Neural progenitor cell (in vitro differentiated cells): ENCODE measurements around the gene DPYD. TPM values are rescaled to one million over a fixed set of nuclear protein-coding genes. Genes with fewer than 3 reads are reported as not detected.

Experiments used
- DNase-seq: peaks from one replicate; pipeline ENCODE4 v3.0.0-alpha.2; 2016; ENCODE audit warnings: low spot score
- H2AFZ ChIP-seq: fragments of 200-600 bp; sonication (generic); replicated peaks from 2 replicates; pipeline ENCODE4 v1.6.1; 2016; ENCODE audit warnings: antibody characterized with exemption
- H3F3A ChIP-seq: fragments of 200-600 bp; sonication (generic); 2 replicates; pipeline ENCODE4 v1.6.1; 2016; ENCODE audit warnings: antibody characterized with exemption, low read depth
- H3K27ac ChIP-seq: fragments of 200-600 bp; sonication (generic); 2 replicates; pipeline ENCODE4 v1.5.1; 2016; ENCODE audit warnings: mild to moderate bottlenecking
- H3K27me3 ChIP-seq: fragments of 200-600 bp; sonication (generic); 2 replicates; pipeline ENCODE4 v1.6.1; 2016; ENCODE audit warnings: mild to moderate bottlenecking, moderate library complexity
- H3K36me3 ChIP-seq: fragments of 200-600 bp; sonication (generic); 2 replicates; pipeline ENCODE4 v1.5.1; 2016
- H3K4me1 ChIP-seq: fragments of 200-600 bp; sonication (generic); 2 replicates; pipeline ENCODE4 v1.6.1; 2016; ENCODE audit warnings: mixed run types
- H3K4me2 ChIP-seq: fragments of 200-600 bp; sonication (generic); 2 replicates; pipeline ENCODE4 v1.6.1; 2016
- H3K4me3 ChIP-seq: fragments of 200-600 bp; sonication (generic); 2 replicates; pipeline ENCODE4 v1.5.1; 2016
- H3K79me2 ChIP-seq: fragments of 200-600 bp; sonication (generic); 2 replicates; pipeline ENCODE4 v1.6.1; 2016; ENCODE audit warnings: low read depth
- H3K9ac ChIP-seq: fragments of 200-600 bp; sonication (generic); 2 replicates; pipeline ENCODE4 v1.6.1; 2016
- H3K9me3 ChIP-seq: fragments of 200-600 bp; sonication (generic); 2 replicates; pipeline ENCODE4 v1.5.1; 2016; ENCODE audit warnings: low read depth
- H4K20me1 ChIP-seq: fragments of 200-600 bp; sonication (generic); 2 replicates; pipeline ENCODE4 v1.6.1; 2016; ENCODE audit warnings: low read depth
- H3K27ac Mint-ChIP-seq: 3 replicates; pipeline ENCODE4 v1.8.0; 2021; ENCODE audit warnings: mixed read lengths
- H3K27me3 Mint-ChIP-seq: 2 replicates; pipeline ENCODE4 v1.8.0; 2022; ENCODE audit warnings: low read depth, mild to moderate bottlenecking, inconsistent platforms, moderate library complexity, mixed read lengths; ENCODE audit not compliant: insufficient read depth
- H3K36me3 Mint-ChIP-seq: 3 replicates; pipeline ENCODE4 v1.8.0; 2021; ENCODE audit warnings: mixed read lengths
- H3K4me1 Mint-ChIP-seq: 3 replicates; pipeline ENCODE4 v1.8.0; 2021; ENCODE audit warnings: mixed read lengths
- H3K4me3 Mint-ChIP-seq: 3 replicates; pipeline ENCODE4 v1.8.0; 2021; ENCODE audit warnings: mild to moderate bottlenecking, moderate library complexity, mixed read lengths
- H3K9me3 Mint-ChIP-seq: 3 replicates; pipeline ENCODE4 v1.8.0; 2020; ENCODE audit warnings: mixed read lengths
- CTCF ChIP-seq: fragments of 200-600 bp; sonication (generic); IDR thresholded peaks from 2 replicates; pipeline ENCODE4 v1.5.1; 2017; ENCODE audit warnings: antibody characterized with exemption, mild to moderate bottlenecking
- EZH2 ChIP-seq: fragments of 200-600 bp; sonication (generic); IDR thresholded peaks from 2 replicates; pipeline ENCODE4 v1.6.1; 2017; ENCODE audit warnings: antibody characterized with exemption, mild to moderate bottlenecking, moderate library complexity
- EZH2phosphoT487 ChIP-seq: fragments of 200-600 bp; sonication (generic); IDR thresholded peaks from 2 replicates; pipeline ENCODE4 v1.6.1; 2017; ENCODE audit warnings: antibody characterized with exemption
- total RNA-seq: library from RNA; depleted of rRNA; stranded (reverse); fragments of >200 nt; gene quantifications from 2 replicates; pipeline ENCODE4 v1.2.3, GENCODE V29; 2015; ENCODE audit warnings: low replicate concordance

DPYD gene
- total RNA-seq, 1 donor from 2014 or later: 0.43 TPM

- H3K36me3 Mint-ChIP-seq: no peaks in the 10 kb centered on the region
- Histone ChIP-seq H3K27me3 (no peaks in the 10 kb centered on the region), H4K20me1 (no peaks in the 10 kb centered on the region), H3F3A (no peaks in the 10 kb centered on the region), H3K4me3 (no peak overlapping the region), H3K4me2 (no peak overlapping the region), H3K9me3 (no peaks in the 10 kb centered on the region), H3K9ac (no peak overlapping the region), H3K4me1 (no peaks in the 10 kb centered on the region), H2AFZ (no peak overlapping the region), H3K27ac (no peak overlapping the region), H3K36me3 (no peaks in the 10 kb centered on the region), H3K79me2 (no peaks in the 10 kb centered on the region)
- no peak overlapping the region for H3K27ac Mint-ChIP-seq
- no peak for DNase-seq
- H3K9me3 Mint-ChIP-seq: no peaks in the 10 kb centered on the region
- H3K4me1 Mint-ChIP-seq: peaks cover 15% of the 10 kb centered on the region
- no peak for TF ChIP-seq EZH2phosphoT487
- no peak for TF ChIP-seq CTCF
- TF ChIP-seq EZH2: no peak
- no peak overlapping the region for H3K4me3 Mint-ChIP-seq
- H3K27me3 Mint-ChIP-seq: no peaks in the 10 kb centered on the region
Observed at GRCh38 chr1:97533358-97533757, 387.5 kb downstream of the DPYD start.

GRCh38 chr1:97529600-97529999, 391.2 kb downstream of the DPYD start:
- Mint-ChIP-seq H3K9me3 (no peaks in the 10 kb centered on the region), H3K4me1 (no peaks in the 10 kb centered on the region), H3K36me3 (no peaks in the 10 kb centered on the region), H3K27me3 (no peaks in the 10 kb centered on the region), H3K27ac (no peak overlapping the region), H3K4me3 (no peak overlapping the region)
- no peak overlapping the region for H3K4me2 ChIP-seq
- TF ChIP-seq CTCF (no peak), EZH2phosphoT487 (no peak), EZH2 (no peak)
- H3K4me1 ChIP-seq: no peaks in the 10 kb centered on the region
- H3K36me3 ChIP-seq: no peaks in the 10 kb centered on the region
- no peaks in the 10 kb centered on the region for H3K79me2 ChIP-seq
- no peaks in the 10 kb centered on the region for H3K9me3 ChIP-seq
- H2AFZ ChIP-seq: no peak overlapping the region
- no peak overlapping the region for H3K4me3 ChIP-seq
- no peak overlapping the region for H3K27ac ChIP-seq
- no peak overlapping the region for H3K9ac ChIP-seq
- H3F3A ChIP-seq: no peaks in the 10 kb centered on the region
- DNase-seq: no peak
- H3K27me3 ChIP-seq: no peaks in the 10 kb centered on the region
- H4K20me1 ChIP-seq: no peaks in the 10 kb centered on the region

GRCh38 chr1:97524211-97524610, 396.6 kb downstream of the DPYD start:
- no peaks in the 10 kb centered on the region for H3K9me3 ChIP-seq
- no peak overlapping the region for H3K9ac ChIP-seq
- H3K27ac ChIP-seq: no peak overlapping the region
- Mint-ChIP-seq H3K4me1 (no peaks in the 10 kb centered on the region), H3K4me3 (no peak overlapping the region), H3K27me3 (no peaks in the 10 kb centered on the region), H3K27ac (no peak overlapping the region), H3K36me3 (peaks cover 3% of the 10 kb centered on the region), H3K9me3 (peaks cover 17% of the 10 kb centered on the region)
- no peak overlapping the region for H3K4me3 ChIP-seq
- no peaks in the 10 kb centered on the region for H3K27me3 ChIP-seq
- no peaks in the 10 kb centered on the region for H3F3A ChIP-seq
- no peaks in the 10 kb centered on the region for H3K79me2 ChIP-seq
- H3K36me3 ChIP-seq: no peaks in the 10 kb centered on the region
- H3K4me1 ChIP-seq: no peaks in the 10 kb centered on the region
- TF ChIP-seq EZH2: no peak
- no peak for TF ChIP-seq CTCF
- TF ChIP-seq EZH2phosphoT487: no peak
- H2AFZ ChIP-seq: no peak overlapping the region
- H4K20me1 ChIP-seq: no peaks in the 10 kb centered on the region
- DNase-seq: no peak
- no peak overlapping the region for H3K4me2 ChIP-seq

GRCh38 chr1:97516588-97516987, 404.2 kb downstream of the DPYD start:
- no peak for TF ChIP-seq EZH2phosphoT487
- no peak for TF ChIP-seq EZH2
- TF ChIP-seq CTCF: no peak
- no peaks in the 10 kb centered on the region for H3K79me2 ChIP-seq
- no peak overlapping the region for H3K4me3 ChIP-seq
- Mint-ChIP-seq H3K9me3 (peaks cover 15% of the 10 kb centered on the region), H3K27me3 (no peaks in the 10 kb centered on the region), H3K4me1 (peaks cover 14% of the 10 kb centered on the region), H3K36me3 (no peaks in the 10 kb centered on the region), H3K27ac (no peak overlapping the region), H3K4me3 (no peak overlapping the region)
- no peak for DNase-seq
- H3F3A ChIP-seq: no peaks in the 10 kb centered on the region
- H3K9me3 ChIP-seq: no peaks in the 10 kb centered on the region
- no peak overlapping the region for H3K9ac ChIP-seq
- H3K4me2 ChIP-seq: no peak overlapping the region
- no peak overlapping the region for H2AFZ ChIP-seq
- H4K20me1 ChIP-seq: no peaks in the 10 kb centered on the region
- no peaks in the 10 kb centered on the region for H3K27me3 ChIP-seq
- H3K36me3 ChIP-seq: no peaks in the 10 kb centered on the region
- no peaks in the 10 kb centered on the region for H3K4me1 ChIP-seq
- H3K27ac ChIP-seq: no peak overlapping the region
